HG02798 (cell line): ENCODE results near the gene ACOX1.

Experiments used
- ATAC-seq: cut with Tn5 transposase; IDR thresholded peaks from one replicate; pipeline ENCODE4 v1.9.1; 2021; ENCODE audit warnings: mild to moderate bottlenecking; ENCODE audit not compliant: unreplicated experiment, poor library complexity

Gene ACOX1

GRCh38 chr17:76008630-76009425, 29.9 kb upstream of the ACOX1 start:
- ATAC-seq = no peak

DNA sequence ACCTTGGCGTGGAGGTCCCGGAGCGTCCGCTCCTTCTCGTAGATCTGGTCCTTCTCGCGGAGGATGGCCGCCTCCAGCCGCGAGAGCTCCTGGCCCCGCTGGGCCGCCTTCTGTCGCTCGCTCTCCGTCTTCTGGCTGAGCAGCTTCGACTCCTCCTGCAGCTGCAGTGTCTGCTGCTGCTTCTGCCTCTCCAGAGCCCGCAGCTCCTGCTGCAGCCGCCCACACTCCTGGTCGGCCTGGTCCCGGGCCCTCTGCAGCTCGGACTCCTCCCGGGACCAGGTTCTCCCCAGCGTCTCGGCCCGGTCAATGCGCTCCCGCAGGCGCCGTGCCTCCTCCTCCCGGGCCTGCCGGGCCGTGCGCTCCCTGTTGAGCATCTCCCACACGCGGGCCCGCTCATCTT, 29.2 kb upstream of the ACOX1 start:
- ATAC-seq = no peak

- ATAC-seq = no peak
Observed at GRCh38 chr17:76007850-76008165, 28.8 kb upstream of the ACOX1 start.

- ATAC-seq = no peak
Observed at GRCh38 chr17:76007131-76007849, 28.3 kb upstream of the ACOX1 start.

DNA sequence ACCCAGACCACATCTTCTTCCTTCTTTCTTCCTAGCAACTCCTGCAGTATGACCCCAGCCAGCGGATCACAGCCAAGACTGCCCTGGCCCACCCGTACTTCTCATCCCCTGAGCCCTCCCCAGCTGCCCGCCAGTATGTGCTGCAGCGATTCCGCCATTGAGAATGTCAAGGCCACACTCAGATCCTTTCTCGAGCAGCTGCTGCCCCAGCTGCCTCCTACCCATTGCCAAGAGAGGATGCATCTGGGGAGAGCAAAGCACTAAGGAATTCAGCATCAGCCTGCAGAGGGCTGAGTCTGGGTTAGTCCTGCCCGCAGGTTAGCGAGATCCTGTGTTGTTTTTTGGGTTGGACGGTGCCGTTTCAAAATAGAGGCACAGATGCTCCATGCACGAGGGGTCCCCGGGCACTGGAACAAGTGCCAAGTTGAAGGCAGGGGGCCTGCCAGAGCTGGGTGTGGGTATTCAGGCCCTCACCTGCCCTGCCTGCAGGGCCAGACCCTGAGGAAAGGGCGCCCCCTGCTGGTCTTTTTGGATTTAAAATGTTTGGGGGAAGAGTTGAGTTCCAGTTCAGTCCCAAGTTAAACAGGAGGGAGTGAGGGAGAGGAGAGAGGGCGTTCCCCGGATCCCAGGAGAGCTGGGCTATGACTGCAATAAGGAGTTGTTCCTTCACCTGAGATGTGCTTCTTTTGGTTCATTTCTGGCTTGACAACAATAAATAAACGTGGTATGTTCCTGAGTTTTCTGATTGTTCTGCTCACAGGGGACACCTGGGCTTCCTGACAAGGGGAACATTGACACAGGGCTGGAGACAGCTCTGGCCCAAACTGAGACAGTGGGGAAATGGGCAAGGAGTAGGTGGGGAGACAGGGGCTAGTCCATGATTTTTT, 26.5 kb upstream of the ACOX1 start:
- no peak for ATAC-seq

DNA sequence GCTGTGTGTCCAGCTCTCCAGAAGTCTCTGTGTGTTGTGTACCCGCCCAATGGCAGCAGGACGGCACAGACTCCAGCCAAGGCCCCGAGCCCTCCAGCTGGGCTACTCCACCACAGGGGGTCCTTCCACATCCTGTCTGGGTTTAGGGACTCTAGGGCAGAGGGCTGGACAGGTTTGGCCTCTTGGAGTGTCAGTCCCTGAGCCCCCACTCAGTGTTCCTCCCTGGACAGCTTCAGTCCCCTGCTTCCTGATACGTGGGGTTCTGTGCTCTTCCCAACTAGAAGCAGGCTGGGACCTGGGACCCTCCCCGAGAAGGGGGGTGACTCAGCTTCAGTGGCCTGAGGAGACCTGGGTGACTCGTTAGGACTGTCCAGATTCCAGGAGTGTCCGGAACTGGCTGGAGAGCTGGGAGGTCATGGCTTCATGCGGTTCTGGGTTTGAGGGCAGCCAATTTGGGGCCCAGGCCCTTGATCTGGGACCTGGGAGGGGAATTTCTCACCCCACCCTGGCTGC, 25.8 kb upstream of the ACOX1 start:
- ATAC-seq = no peak

GRCh38 chr17:76003915-76004314, 24.9 kb upstream of the ACOX1 start:
- no peak for ATAC-seq

DNA sequence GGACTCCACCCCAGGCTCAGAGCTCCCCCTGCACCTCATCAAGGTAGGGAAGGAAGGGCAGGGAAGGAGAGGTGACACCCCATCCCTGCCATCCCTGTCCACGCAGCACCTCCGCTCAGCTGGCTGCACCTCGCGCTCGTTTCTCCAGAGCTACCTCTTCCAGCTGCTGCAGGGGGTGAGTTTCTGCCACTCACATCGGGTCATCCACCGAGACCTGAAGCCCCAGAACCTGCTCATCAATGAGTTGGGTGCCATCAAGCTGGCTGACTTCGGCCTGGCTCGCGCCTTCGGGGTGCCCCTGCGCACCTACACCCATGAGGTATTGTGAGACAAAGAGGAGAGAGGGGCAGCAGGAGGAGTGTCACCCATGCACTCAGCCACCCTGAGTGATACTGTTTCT, 23.1 kb upstream of the ACOX1 start:
- ATAC-seq = no peak

DNA sequence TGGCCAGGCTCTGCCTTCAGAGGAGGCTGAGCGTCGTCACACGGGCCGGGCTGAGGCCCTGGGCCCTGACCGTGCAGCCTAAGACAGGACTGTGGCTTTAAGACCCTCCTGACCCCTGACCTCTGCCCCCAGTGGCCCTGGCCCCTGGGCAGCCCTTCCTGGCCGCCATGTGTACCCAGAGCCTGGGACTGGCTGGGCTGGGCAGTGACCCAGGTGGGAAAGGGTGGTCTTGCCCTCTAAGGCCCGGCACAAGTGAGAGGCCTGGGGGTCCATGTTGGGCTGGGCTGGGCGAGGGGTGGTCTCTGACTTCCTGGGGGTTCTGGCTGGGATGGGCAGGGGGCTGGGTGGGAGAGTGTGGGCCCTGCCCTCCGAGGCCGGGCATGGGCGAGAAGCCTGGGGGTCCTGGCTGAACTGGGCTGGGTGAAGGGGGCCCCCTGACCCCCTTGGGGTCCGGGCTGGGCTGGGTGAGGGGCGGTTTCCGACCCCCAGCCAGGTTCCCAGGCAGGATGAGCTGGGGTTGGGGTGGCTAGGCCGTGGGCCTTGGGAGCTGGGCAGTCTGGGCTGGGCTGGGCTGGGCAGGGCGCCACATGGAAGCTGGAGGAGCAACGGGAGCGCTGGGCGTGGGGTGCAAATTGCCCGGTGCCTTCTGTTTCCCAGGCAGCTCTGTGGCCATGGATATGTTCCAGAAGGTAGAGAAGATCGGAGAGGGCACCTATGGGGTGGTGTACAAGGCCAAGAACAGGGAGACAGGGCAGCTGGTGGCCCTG, 22.0 kb upstream of the ACOX1 start, which contains the start of gene CDK3:
Gene CDK3 (plus strand): TSS at position 101 of the 767 bp plus-strand sequence. CDS start 571 bp downstream, at position 672.
- ATAC-seq = no peak

DNA sequence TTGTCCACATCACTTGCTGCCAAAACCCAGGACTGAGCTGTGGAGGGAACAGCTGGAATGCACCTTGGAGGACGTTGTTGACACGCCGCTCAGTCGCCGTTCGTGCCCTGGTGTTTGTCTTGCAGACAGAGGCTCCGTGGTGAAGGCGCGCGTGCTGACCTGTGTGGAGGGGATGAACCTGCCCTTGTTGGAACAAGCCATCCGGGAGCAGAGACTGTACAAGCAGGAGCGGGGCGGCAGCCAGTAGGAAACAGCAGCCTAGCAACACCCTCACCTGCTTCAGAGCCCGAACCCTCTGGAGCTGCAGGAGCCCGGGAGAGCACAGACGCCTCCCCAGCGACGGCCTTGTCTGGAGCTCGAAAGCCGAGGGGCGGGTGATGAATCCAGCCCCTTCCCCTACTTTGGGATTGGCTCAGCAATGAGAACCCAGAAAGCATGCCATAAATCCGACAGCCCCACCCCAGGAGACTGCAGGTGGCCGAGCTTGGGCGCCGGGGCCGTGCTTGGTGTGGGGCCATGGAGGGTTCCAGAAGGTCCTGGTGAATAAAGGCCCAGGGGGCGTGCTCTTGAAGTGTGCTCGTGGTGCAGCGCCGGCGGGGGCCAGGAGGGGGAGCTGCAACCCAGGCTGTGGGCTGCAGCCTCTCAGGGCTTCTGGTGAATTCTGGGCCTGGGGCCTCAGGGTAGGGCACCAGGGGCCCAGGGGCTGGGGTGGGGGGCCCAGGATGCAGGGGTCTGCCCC, 21.2 kb upstream of the ACOX1 start:
- no peak for ATAC-seq

DNA sequence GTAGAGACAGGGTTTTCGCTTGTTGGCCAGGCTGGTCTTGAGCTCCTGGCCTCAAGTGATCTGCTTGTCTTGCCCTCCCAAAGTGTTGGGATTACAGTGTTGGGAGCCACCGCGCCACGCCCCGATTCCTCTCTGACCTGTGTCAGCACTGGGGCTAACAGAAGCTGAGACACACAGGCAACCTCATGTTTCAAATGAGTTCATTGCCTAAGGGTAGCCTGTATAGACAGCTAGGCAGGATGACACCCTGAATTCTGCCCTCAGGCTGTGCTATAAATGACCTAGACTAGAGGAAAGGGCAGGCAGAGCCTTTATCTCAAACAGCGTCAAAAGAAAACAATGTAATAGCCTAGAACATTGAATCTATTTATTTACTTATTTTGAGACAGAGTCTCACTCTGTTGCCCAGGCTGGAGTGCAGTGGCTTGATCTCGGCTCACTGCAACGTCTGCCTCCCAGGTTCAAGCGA, 19.4 kb upstream of the ACOX1 start:
- ATAC-seq = no peak

- ATAC-seq = no peak
Observed at GRCh38 chr17:75996665-75997590, 18.0 kb upstream of the ACOX1 start.

- ATAC-seq = no peak
Observed at GRCh38 chr17:75995385-75995925, 16.5 kb upstream of the ACOX1 start.

- no peak for ATAC-seq
Observed at GRCh38 chr17:75994802-75995370, 15.9 kb upstream of the ACOX1 start.

GRCh38 chr17:75991396-75991795, 12.4 kb upstream of the ACOX1 start:
- ATAC-seq = no peak

DNA sequence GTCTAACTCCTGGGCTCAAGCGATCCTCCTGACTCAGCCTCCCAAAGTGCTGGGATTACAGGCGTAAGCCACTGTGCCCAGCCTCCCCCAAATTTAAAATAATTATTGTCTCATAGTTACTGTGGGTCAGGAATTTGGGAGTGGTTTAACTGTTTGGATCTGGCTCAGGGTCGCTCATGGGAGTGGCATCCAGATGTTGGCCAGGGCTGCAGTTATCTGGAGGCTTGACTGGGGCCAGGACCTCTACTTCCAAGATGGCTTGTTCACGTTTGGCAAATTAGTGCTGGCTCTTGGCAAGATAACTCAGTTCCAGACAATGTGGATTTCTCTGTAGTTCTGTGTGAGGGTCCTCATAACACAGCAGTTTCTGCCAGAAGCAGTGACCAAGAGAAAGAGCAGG, 8.1 kb upstream of the ACOX1 start:
- no peak for ATAC-seq

DNA sequence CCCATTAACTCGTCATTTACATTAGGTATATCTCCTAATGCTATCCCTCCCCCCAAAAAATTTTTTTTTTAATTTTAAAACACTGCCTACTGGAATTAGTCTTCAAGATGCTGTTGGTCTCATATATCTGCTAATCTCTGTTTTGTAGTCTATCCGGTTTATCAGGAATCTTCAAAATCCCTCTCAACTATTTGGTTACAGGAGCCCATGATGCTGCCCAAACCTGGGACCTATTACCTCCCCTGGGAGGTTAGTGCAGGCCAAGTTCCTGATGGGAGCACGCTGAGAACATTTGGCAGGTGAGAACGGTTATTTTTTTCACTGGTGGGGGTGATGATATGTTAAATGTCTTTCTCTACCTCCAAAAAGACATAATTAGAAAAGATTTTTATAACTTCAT, 7.0 kb upstream of the ACOX1 start:
- ATAC-seq = no peak
